ENCODE results near the gene RAB10. TPM values are rescaled to one million over a fixed set of nuclear protein-coding genes. Genes with fewer than 3 reads are reported as not detected.

Gene RAB10
- total RNA-seq, 1 experiment from 2014 or later: 130 TPM

- H3K27me3 Mint-ChIP-seq (ENCODE audit: low read depth): no peaks in the 10 kb centered on the region
- H3K4me2 ChIP-seq (ENCODE audit: insufficient read depth, insufficient read length, low read length): no peak overlapping the region
- TF ChIP-seq CTCF (conservative IDR thresholded peaks at IDR 0.05): no peak
Observed at GRCh38 chr2:26086155-26086637, 52.3 kb downstream of the RAB10 start.

More at GRCh38 chr2:26086155-26086637, 52.3 kb downstream of the RAB10 start:
- no peaks in the 10 kb centered on the region for H4K20me1 ChIP-seq (ENCODE audit: control insufficient read depth, insufficient read depth, insufficient read length)
- no peak overlapping the region for H3K56ac ChIP-seq (ENCODE audit: insufficient read length, low read depth, low read length)
- no peak overlapping the region for H2AK5ac ChIP-seq (ENCODE audit: insufficient read length, low read length)
- H3K27me3 ChIP-seq (ENCODE audit: insufficient read depth, low read length): no peaks in the 10 kb centered on the region
- H2BK5ac ChIP-seq (ENCODE audit: insufficient read length, low read length): no peak overlapping the region
- no peak overlapping the region for H3K27ac ChIP-seq (ENCODE audit: insufficient read length, low read depth, low read length)
- no peak overlapping the region for H3K4me3 Mint-ChIP-seq
- no peak overlapping the region for H2BK12ac ChIP-seq (ENCODE audit: insufficient read length, low read depth, low read length)
- WGBS (ENCODE audit: extremely low coverage, insufficient read length, low lambda C conversion rate): no CpG with 5 or more reads among the region's 5 CpGs
- H3K4me1 ChIP-seq (ENCODE audit: insufficient read depth, low read length): no peaks in the 10 kb centered on the region
- peaks cover 6 to 12% (median 8%) of the 10 kb centered on the region in 3 experiments for H3K36me3 Mint-ChIP-seq (ENCODE audit: insufficient read depth in 1 of 3, low read depth in 3 of 3)
- peak overlapping the region in 1 of 3 experiments; percentile 87; a peak in 2 of 7 replicates for H3K27ac Mint-ChIP-seq
- no peak overlapping the region for H3T11ph ChIP-seq (ENCODE audit: low read length)
- DNase-seq: no peak
- H3K14ac ChIP-seq (ENCODE audit: insufficient read depth, low read length): no peak overlapping the region
- H3K23ac ChIP-seq (ENCODE audit: insufficient read length, low read depth, low read length): no peak overlapping the region
- H2BK20ac ChIP-seq (ENCODE audit: low read depth, low read length, poor library complexity, severe bottlenecking): no peak overlapping the region
- no peak overlapping the region for H2BK120ac ChIP-seq (ENCODE audit: low read depth, low read length, poor library complexity, severe bottlenecking)
- no peak overlapping the region for H4K5ac ChIP-seq (ENCODE audit: insufficient read length, low read depth, low read length)
- H3K4ac ChIP-seq (ENCODE audit: low read depth, low read length): no peak overlapping the region
- H3K9me3 Mint-ChIP-seq: peaks cover 1 to 2% of the 10 kb centered on the region in 2 experiments
- H4K8ac ChIP-seq (replicated peaks; ENCODE audit: insufficient read length, low read depth, low read length): no peak overlapping the region
- H3K4me1 Mint-ChIP-seq: peaks cover 27 to 32% of the 10 kb centered on the region in 2 experiments
- no peak overlapping the region for H4K91ac ChIP-seq (ENCODE audit: insufficient read length, low read depth, low read length)
- H3K79me1 ChIP-seq (ENCODE audit: insufficient read depth, low read depth, low read length, poor library complexity, severe bottlenecking): peaks cover 8% of the 10 kb centered on the region
- no peaks in the 10 kb centered on the region for H3K23me2 ChIP-seq (ENCODE audit: insufficient read length, low read depth, low read length, poor library complexity, severe bottlenecking)
- H3K79me2 ChIP-seq (ENCODE audit: insufficient read depth, low read length): peaks cover 11% of the 10 kb centered on the region; the same call in 1 of the 2 replicates
- no peak overlapping the region for H2AFZ ChIP-seq (ENCODE audit: low read length)
- no peak overlapping the region for H3K9ac ChIP-seq (ENCODE audit: extremely low read depth, insufficient read length, low read length)
- H3K18ac ChIP-seq (ENCODE audit: insufficient read length, low read depth, low read length): no peak overlapping the region
- H2BK15ac ChIP-seq (ENCODE audit: low read depth, low read length): no peak overlapping the region
- no peaks in the 10 kb centered on the region for H3K9me3 ChIP-seq (ENCODE audit: control insufficient read depth, low read depth, low read length)

Data from H9 (cell line).